Mucosa of stomach (tissue), 1 donor: ENCODE data around the gene PLXNA2.

Experiments
- H3K27me3 ChIP-seq: one replicate; pipeline ENCODE4 v1.7.0; 2013; ENCODE audit warnings: mild to moderate bottlenecking, low read length; ENCODE audit not compliant: control insufficient read depth, insufficient read depth
- H3K36me3 ChIP-seq: one replicate; pipeline ENCODE4 v1.7.0; 2013; ENCODE audit warnings: low read length; ENCODE audit not compliant: control insufficient read depth, insufficient read depth
- H3K4me1 ChIP-seq: one replicate; pipeline ENCODE4 v1.7.0; 2013; ENCODE audit warnings: mild to moderate bottlenecking, low read length; ENCODE audit not compliant: control insufficient read depth, insufficient read depth
- H3K4me3 ChIP-seq: one replicate; pipeline ENCODE4 v1.7.0; 2013; ENCODE audit warnings: low read length
- H3K9ac ChIP-seq: one replicate; pipeline ENCODE4 v1.7.0; 2013; ENCODE audit warnings: mild to moderate bottlenecking, low read length, moderate library complexity
- H3K9me3 ChIP-seq: one replicate; pipeline ENCODE4 v1.7.0; 2013; ENCODE audit warnings: mild to moderate bottlenecking, low read length, moderate library complexity; ENCODE audit not compliant: control insufficient read depth
- donor health status: Pancreatic carcinoma.

The PLXNA2 gene

GRCh38 chr1:208248307-208248801 is 4.2 kb upstream of the PLXNA2 start:
- Histone ChIP-seq H3K9ac (no peak overlapping the region), H3K9me3 (no peaks in the 10 kb centered on the region), H3K4me1 (peaks cover 14% of the 10 kb centered on the region)

GRCh38 chr1:208247696-208248095 is 3.5 kb upstream of the PLXNA2 start:
- Histone ChIP-seq H3K4me3 (no peak overlapping the region), H3K9me3 (no peaks in the 10 kb centered on the region), H3K4me1 (peaks cover 14% of the 10 kb centered on the region), H3K9ac (no peak overlapping the region), H3K36me3 (no peaks in the 10 kb centered on the region), H3K27me3 (peaks cover 9% of the 10 kb centered on the region)

More at GRCh38 chr1:208248307-208248801, 4.2 kb upstream of the PLXNA2 start:
- H3K27me3 ChIP-seq, result peaks cover 9% of the 10 kb centered on the region
- H3K36me3 ChIP-seq, result no peaks in the 10 kb centered on the region
- H3K4me3 ChIP-seq, result no peak overlapping the region

GRCh38 chr1:208245185-208245705 is 1.1 kb upstream of the PLXNA2 start:
- H3K9ac ChIP-seq, result peak overlapping the region; percentile 65
- H3K27me3 ChIP-seq, result no peaks in the 10 kb centered on the region
- H3K4me3 ChIP-seq, result peak overlapping the region; percentile 75
- H3K4me1 ChIP-seq, result peaks cover 16% of the 10 kb centered on the region
- H3K9me3 ChIP-seq, result no peaks in the 10 kb centered on the region
- H3K36me3 ChIP-seq, result no peaks in the 10 kb centered on the region

DNA sequence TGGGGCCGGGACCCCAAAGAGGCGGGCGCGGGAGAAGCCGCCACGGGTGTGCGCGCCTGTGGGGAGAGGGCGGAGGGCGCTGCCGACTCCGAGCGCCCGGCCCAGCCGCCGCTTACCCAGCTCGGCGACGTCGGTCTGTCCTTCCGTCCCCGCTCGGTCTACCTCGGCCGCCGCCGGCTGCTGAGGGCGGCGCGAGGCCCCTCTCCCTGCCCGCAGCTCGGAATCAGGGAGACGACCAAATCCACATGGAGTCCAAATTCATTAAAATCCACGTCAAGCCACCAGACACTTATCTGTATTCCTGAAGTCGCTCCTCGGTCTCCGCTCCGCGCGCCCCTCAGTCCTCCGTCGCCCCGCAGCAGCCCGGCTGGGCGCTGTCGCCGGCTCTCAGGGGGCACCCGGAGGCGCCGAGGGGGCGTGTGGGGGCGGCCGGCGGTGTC is 637 bp downstream of the PLXNA2 start:
- no peaks in the 10 kb centered on the region for H3K27me3 ChIP-seq
- peaks cover 27% of the 10 kb centered on the region for H3K4me1 ChIP-seq
- H3K36me3 ChIP-seq, result no peaks in the 10 kb centered on the region
- peak overlapping the region; percentile 28 for H3K4me3 ChIP-seq
- no peaks in the 10 kb centered on the region for H3K9me3 ChIP-seq
- H3K9ac ChIP-seq, result peak overlapping the region; percentile 84

GRCh38 chr1:208242941-208243526 is 1.1 kb downstream of the PLXNA2 start:
- Histone ChIP-seq H3K9ac (peak overlapping the region; percentile 84), H3K36me3 (no peaks in the 10 kb centered on the region), H3K27me3 (no peaks in the 10 kb centered on the region), H3K4me1 (peaks cover 32% of the 10 kb centered on the region), H3K9me3 (no peaks in the 10 kb centered on the region), H3K4me3 (peak overlapping the region; percentile 28)

GRCh38 chr1:208242146-208242545 is 2.0 kb downstream of the PLXNA2 start:
- no peaks in the 10 kb centered on the region for H3K36me3 ChIP-seq
- H3K27me3 ChIP-seq, result no peaks in the 10 kb centered on the region
- peak overlapping the region; percentile 84 for H3K9ac ChIP-seq
- H3K9me3 ChIP-seq, result no peaks in the 10 kb centered on the region
- H3K4me3 ChIP-seq, result peak overlapping the region; percentile 28
- H3K4me1 ChIP-seq, result peaks cover 41% of the 10 kb centered on the region

- Histone ChIP-seq H3K36me3 (no peaks in the 10 kb centered on the region), H3K4me3 (peak overlapping the region; percentile 22), H3K27me3 (no peaks in the 10 kb centered on the region), H3K9me3 (no peaks in the 10 kb centered on the region), H3K4me1 (peaks cover 47% of the 10 kb centered on the region), H3K9ac (peak overlapping the region; percentile 84)
Observed at GRCh38 chr1:208241512-208241911, 2.7 kb downstream of the PLXNA2 start.

GRCh38 chr1:208240662-208241355 is 3.4 kb downstream of the PLXNA2 start:
- H3K4me3 ChIP-seq, result peak overlapping the region; percentile 22
- peak overlapping the region; percentile 84 for H3K9ac ChIP-seq
- H3K9me3 ChIP-seq, result no peaks in the 10 kb centered on the region
- no peaks in the 10 kb centered on the region for H3K36me3 ChIP-seq
- no peaks in the 10 kb centered on the region for H3K27me3 ChIP-seq
- H3K4me1 ChIP-seq, result peaks cover 54% of the 10 kb centered on the region

DNA sequence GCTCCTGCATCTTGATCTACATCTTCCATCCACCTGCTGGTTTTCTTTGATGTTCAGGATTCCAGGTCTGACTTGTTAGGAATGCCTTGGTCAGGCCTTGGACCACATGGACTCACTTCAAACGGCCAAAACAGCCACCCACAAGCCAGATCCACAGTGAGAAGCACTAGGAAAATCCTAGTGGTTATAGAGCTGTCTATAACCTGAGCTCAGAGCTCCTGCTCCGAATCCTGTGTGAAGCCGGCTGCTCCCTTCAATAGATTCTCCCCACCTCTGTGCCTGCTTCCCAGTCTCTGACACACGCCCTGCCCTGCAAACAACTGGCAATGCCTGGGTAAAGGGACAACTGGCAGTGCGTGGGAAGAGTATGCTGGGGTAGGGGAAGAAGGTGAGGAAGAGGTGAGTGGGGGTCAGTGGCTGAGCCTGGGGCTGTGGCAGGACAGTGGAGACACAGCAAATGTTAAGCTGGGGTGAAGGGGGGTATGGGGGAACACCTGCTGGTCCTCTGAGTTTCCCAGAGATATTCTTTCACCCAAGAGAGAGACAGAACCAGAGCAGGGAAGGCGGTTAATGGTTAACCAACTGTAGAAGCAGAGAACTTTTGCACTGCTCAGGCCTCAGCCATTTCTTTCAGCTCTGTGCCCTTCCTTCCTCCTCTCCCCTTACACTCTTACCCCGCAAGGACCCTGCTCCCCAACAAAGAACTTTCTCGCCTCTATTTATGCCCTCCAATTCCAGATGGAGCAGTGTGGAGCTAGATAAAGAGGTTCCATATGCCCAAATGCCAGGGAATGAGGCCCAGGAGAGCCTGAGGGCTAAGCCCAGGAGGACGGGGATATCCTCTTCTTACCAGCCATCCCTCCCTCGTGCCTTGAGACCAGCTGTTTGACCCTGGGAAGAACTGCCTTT is 4.5 kb downstream of the PLXNA2 start:
- peak overlapping the region; percentile 37 for H3K4me3 ChIP-seq
- H3K9me3 ChIP-seq, result no peaks in the 10 kb centered on the region
- peaks cover 61% of the 10 kb centered on the region for H3K4me1 ChIP-seq
- peak overlapping the region; percentile 84 for H3K9ac ChIP-seq
- H3K27me3 ChIP-seq, result no peaks in the 10 kb centered on the region
- H3K36me3 ChIP-seq, result no peaks in the 10 kb centered on the region

GRCh38 chr1:208238710-208239472 is 5.3 kb downstream of the PLXNA2 start:
- Histone ChIP-seq H3K4me3 (peak overlapping the region; percentile 37), H3K9me3 (no peaks in the 10 kb centered on the region), H3K9ac (peak overlapping the region; percentile 84), H3K4me1 (peaks cover 66% of the 10 kb centered on the region), H3K27me3 (no peaks in the 10 kb centered on the region), H3K36me3 (no peaks in the 10 kb centered on the region)

GRCh38 chr1:208237241-208237640 is 6.9 kb downstream of the PLXNA2 start:
- Histone ChIP-seq H3K4me1 (peaks cover 82% of the 10 kb centered on the region), H3K9ac (no peak overlapping the region)

More at GRCh38 chr1:208237241-208237640, 6.9 kb downstream of the PLXNA2 start:
- Histone ChIP-seq H3K36me3 (no peaks in the 10 kb centered on the region), H3K4me3 (no peak overlapping the region), H3K9me3 (no peaks in the 10 kb centered on the region), H3K27me3 (no peaks in the 10 kb centered on the region)
